ENCODE measurements around the gene WDR37. TPM values are rescaled to one million over a fixed set of nuclear protein-coding genes. Genes with fewer than 3 reads are reported as not detected.

The WDR37 gene
- total RNA-seq, 4 donors from 2014 or later, result 16.8 to 28.8 (median 22.3) TPM

DNA sequence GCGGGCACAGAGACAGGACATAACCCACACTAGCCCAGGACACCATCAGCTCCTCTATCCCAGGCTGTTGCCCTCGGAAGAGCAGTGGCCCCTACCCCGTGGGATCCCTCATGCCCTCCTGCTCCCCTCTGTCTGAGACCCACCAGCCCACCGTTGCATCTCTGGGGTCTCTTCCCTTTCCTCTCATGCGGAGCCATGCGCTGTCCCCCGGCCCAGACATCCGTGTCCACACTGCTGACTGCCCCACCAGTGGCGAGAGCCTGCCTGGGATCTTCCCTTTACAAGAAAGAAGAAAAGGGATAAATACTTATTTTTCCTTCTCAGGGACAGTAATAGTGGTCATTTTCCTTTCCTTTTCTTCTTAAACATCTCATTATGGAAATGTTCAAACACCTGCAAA, 115.4 kb downstream of the WDR37 start:
- Histone ChIP-seq H3K36me3 (no peaks in the 10 kb centered on the region), H3K4me1 (no peaks in the 10 kb centered on the region), H3K9me3 (no peaks in the 10 kb centered on the region), H3K27ac (no peak overlapping the region), H3K27me3 (no peaks in the 10 kb centered on the region), H3K4me3 (no peak overlapping the region)
- no peak for TF ChIP-seq POLR2A (IDR thresholded peaks at IDR 0.05)
- TF ChIP-seq, protein P1, sequence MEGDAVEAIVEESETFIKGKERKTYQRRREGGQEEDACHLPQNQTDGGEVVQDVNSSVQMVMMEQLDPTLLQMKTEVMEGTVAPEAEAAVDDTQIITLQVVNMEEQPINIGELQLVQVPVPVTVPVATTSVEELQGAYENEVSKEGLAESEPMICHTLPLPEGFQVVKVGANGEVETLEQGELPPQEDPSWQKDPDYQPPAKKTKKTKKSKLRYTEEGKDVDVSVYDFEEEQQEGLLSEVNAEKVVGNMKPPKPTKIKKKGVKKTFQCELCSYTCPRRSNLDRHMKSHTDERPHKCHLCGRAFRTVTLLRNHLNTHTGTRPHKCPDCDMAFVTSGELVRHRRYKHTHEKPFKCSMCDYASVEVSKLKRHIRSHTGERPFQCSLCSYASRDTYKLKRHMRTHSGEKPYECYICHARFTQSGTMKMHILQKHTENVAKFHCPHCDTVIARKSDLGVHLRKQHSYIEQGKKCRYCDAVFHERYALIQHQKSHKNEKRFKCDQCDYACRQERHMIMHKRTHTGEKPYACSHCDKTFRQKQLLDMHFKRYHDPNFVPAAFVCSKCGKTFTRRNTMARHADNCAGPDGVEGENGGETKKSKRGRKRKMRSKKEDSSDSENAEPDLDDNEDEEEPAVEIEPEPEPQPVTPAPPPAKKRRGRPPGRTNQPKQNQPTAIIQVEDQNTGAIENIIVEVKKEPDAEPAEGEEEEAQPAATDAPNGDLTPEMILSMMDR (IDR thresholded peaks at IDR 0.05), result no peak
- peak in 2 of 3 donors; percentile 24 to 26 for DNase-seq

DNA sequence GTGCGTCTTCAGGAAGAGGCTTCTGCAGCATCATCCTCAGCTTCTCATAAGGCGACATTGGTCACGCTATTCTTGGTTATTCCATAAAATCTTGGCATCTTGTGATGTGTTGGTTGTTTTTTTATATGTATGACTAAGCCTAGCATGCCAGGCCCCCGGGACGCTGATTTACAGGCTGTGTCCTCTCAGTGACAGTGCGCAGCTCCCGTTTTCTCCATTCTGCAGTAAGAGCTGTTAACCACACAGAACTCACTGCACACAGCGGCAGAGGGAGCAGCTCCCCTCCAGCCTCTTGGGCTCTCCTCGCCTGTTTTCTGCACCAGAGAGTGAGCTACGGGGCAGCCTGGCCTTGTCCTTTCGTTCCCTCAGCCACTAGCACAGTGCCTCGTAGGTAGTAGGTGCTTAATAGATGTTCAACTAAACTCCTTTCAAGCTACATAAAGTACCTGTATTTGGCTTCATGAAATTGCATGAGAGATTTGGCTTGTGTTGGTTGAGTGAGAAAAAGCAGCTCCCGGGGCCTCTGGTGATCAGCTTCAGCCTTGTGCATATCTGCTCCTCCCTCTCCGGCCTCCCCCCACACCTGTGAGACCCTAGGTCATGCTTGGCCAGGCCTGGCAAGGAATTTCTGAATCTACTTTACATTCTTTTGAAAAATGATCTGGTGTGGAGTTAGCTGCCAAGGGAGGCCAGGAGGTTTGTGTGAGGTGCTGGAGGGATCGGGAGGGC, 116.2 kb downstream of the WDR37 start:
- Histone ChIP-seq H3K4me3 (no peak overlapping the region), H3K36me3 (no peaks in the 10 kb centered on the region), H3K9me3 (no peaks in the 10 kb centered on the region), H3K27me3 (no peaks in the 10 kb centered on the region), H3K27ac (no peak overlapping the region), H3K4me1 (no peaks in the 10 kb centered on the region)
- TF ChIP-seq POLR2A (IDR thresholded peaks at IDR 0.05), result no peak
- TF ChIP-seq, protein P1 (IDR thresholded peaks at IDR 0.05), result no peak
- peak in 2 of 3 donors; percentile 13 to 30 for DNase-seq

DNA sequence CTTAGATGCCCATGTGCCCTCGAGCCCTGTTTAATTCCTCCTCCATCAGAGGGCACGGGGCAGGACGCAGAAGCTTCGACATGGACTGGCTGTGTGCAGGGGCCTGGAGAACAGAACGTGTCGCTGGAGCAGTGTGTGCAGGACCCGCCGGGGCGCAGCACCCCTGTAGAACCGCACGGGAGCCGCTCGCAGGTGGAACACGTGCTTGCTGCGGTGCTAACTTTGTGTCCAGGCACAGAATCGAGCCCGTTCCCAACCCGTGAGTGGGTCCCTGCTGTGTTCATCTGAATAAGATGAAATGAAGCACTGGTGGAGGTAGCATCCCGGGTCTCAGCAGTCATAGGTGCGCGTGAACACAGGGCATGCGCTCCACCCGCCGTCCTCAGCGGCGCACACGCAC, 116.9 kb downstream of the WDR37 start:
- peak in 1 of 3 donors; percentile 32 for DNase-seq

DNA sequence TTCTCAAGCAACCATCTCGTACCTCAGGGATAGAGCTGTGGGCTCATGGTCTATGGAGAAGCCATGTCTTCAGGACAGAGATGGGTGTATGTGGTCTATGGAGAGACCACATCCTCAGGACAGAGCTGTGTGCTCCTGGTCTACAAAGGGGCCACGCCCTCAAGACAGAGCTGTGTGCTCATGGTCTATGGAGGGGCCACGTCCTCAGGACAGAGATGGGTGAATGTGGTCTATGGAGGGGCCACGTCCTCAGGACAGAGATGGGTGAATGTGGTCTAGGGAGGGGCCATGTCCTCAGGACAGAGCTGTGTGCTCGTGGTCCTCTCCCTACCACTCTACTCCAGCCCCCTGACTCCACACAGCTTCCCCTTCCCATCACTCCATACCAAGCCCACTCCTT, 117.8 kb downstream of the WDR37 start:
- H3K9me3 ChIP-seq, result no peaks in the 10 kb centered on the region
- no peak overlapping the region for H3K27ac ChIP-seq
- peak in 1 of 3 donors; percentile 21 for DNase-seq
- TF ChIP-seq, protein P1 (IDR thresholded peaks at IDR 0.05), result no peak
- TF ChIP-seq POLR2A (IDR thresholded peaks at IDR 0.05), result no peak
- H3K27me3 ChIP-seq, result no peaks in the 10 kb centered on the region
- H3K4me1 ChIP-seq, result no peaks in the 10 kb centered on the region
- H3K36me3 ChIP-seq, result no peaks in the 10 kb centered on the region
- H3K4me3 ChIP-seq, result no peak overlapping the region

More for the DNA sequence above, 116.9 kb downstream of the WDR37 start:
- no peaks in the 10 kb centered on the region for H3K4me1 ChIP-seq
- H3K36me3 ChIP-seq, result no peaks in the 10 kb centered on the region
- H3K9me3 ChIP-seq, result no peaks in the 10 kb centered on the region
- H3K27ac ChIP-seq, result no peak overlapping the region
- no peaks in the 10 kb centered on the region for H3K27me3 ChIP-seq
- H3K4me3 ChIP-seq, result no peak overlapping the region
- no peak for TF ChIP-seq POLR2A (IDR thresholded peaks at IDR 0.05)
- TF ChIP-seq, protein P1 (IDR thresholded peaks at IDR 0.05), result no peak

DNA sequence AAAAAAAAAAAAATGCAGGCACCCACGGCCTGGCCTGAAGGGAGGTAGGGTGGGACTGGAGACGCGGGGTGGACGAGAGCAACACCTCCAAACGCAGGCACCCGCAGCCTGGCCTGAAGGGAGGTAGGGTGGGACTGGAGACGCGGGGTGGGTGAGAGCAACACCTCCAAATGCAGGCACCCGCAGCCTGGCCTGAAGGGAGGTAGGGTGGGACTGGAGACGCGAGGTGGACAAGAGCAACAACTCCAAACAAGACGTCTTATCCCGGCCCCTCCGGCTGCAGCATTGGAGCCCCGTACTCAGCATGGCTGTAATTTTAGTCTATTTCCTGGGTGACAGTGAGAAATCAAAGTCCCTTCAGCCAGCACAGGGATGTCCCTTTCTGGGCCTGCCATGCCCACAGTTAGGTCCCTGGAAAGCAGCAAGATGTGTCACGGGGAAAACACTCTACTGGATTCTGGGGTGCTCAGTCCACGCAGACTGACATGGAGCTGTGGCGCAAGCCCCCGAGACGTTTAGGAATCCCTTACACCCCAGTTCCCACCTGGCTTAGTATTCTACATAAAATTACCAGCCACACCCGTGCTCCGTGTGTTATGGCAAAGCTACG, 119.9 kb downstream of the WDR37 start:
- TF ChIP-seq, protein P1 (IDR thresholded peaks at IDR 0.05), result no peak
- TF ChIP-seq POLR2A (IDR thresholded peaks at IDR 0.05), result no peak
- Histone ChIP-seq H3K36me3 (no peaks in the 10 kb centered on the region), H3K27ac (no peak overlapping the region), H3K4me1 (no peaks in the 10 kb centered on the region), H3K4me3 (no peak overlapping the region), H3K27me3 (no peaks in the 10 kb centered on the region), H3K9me3 (no peaks in the 10 kb centered on the region)
- peak in 2 of 3 donors; percentile 27 to 34 for DNase-seq
